Hematopoietic multipotent progenitor cell (in vitro differentiated cells): ENCODE data around the gene ASB5. TPM values are rescaled to one million over a fixed set of nuclear protein-coding genes. Genes with fewer than 3 reads are reported as not detected.

ENCODE experiments used
- DNase-seq, 3 donors: peaks; one replicate each; pipeline ENCODE4 v3.0.0-alpha.2; 2011 to 2015; ENCODE audit warnings: low read depth in 2 of 3, low spot score in 2 of 3
- total RNA-seq: library from RNA; depleted of rRNA; stranded (reverse); fragments of >200 nt; gene quantifications from one replicate; pipeline ENCODE4 v1.2.3, GENCODE V29; 2012

The ASB5 gene
- total RNA-seq, 1 donor = not detected

GRCh38 chr4:176185051-176185450, 84.0 kb downstream of the ASB5 start:
- DNase-seq = no peak

Other genes starting within 250 kb of the ASB5 start
- 3.2 TPM for gene WDR17, start 203.4 kb downstream of the ASB5 start, total RNA-seq
- not detected for gene SPATA4, start 73.6 kb downstream of the ASB5 start, total RNA-seq
- 55.7 TPM for gene SPCS3, start 50.7 kb upstream of the ASB5 start, total RNA-seq